Activated gamma-delta T cell treated with Interleukin-2 at 50 U/mL for 16 hours (primary cell): ENCODE measurements around the gene MYL9.

Source experiments
- DNase-seq: peaks from one replicate; pipeline ENCODE4 v3.0.0-alpha.2; 2020

Gene MYL9

GRCh38 chr20:36526521-36527011 is 14.8 kb upstream of the MYL9 start:
- DNase-seq, result no peak

- DNase-seq, result no peak
Observed at GRCh38 chr20:36527331-36528125, 13.8 kb upstream of the MYL9 start.

- no peak for DNase-seq
Observed at GRCh38 chr20:36528176-36528874, 13.0 kb upstream of the MYL9 start.

- DNase-seq, result no peak
Observed at GRCh38 chr20:36528875-36529417, 12.4 kb upstream of the MYL9 start.

GRCh38 chr20:36532388-36532787 is 8.9 kb upstream of the MYL9 start:
- no peak for DNase-seq

GRCh38 chr20:36532822-36533221 is 8.5 kb upstream of the MYL9 start:
- no peak for DNase-seq

GRCh38 chr20:36538026-36538722 is 3.1 kb upstream of the MYL9 start:
- no peak for DNase-seq

- no peak for DNase-seq
Observed at GRCh38 chr20:36540551-36541211, 638 bp upstream of the MYL9 start.

DNA sequence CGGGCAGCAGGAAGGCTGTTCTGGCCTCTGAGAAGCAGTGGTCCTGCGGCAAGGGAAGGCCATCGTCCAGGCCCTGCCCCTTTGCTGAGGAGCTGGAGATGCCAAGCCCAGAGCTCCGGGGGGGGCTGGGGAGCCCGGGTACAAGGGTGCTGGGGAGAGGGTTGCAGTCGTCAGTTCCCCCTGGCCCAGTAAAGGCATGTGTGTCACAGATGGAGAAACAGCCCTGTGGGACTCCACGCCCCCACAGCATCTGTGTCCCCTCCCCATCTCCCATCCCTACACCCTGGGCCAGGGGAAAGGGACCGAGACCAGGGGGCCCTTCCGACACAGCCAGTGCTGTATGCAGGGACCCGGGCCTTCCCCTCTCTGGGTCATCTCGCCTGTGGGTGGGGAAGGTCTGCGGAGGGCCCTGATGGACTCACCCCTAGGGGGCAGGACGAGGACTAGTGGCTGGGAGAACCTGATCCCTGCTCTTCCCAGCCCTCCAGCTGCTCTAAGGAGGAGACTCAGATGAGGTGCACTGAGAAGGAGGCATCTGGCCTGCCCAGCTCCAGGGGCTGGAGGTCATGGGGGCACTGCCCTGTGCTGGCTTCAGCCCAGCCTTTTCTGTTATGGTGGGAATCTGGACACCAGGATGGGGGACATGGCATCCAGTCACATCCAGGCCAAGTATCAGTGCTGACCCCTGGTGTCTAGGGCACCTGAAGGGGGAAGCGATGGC is 609 bp downstream of the MYL9 start:
- no peak for DNase-seq

GRCh38 chr20:36542516-36543183 is 1.3 kb downstream of the MYL9 start:
- no peak for DNase-seq

- no peak for DNase-seq
Observed at GRCh38 chr20:36543184-36544133, 2.1 kb downstream of the MYL9 start.

GRCh38 chr20:36544134-36545018 is 3.1 kb downstream of the MYL9 start:
- no peak for DNase-seq

DNA sequence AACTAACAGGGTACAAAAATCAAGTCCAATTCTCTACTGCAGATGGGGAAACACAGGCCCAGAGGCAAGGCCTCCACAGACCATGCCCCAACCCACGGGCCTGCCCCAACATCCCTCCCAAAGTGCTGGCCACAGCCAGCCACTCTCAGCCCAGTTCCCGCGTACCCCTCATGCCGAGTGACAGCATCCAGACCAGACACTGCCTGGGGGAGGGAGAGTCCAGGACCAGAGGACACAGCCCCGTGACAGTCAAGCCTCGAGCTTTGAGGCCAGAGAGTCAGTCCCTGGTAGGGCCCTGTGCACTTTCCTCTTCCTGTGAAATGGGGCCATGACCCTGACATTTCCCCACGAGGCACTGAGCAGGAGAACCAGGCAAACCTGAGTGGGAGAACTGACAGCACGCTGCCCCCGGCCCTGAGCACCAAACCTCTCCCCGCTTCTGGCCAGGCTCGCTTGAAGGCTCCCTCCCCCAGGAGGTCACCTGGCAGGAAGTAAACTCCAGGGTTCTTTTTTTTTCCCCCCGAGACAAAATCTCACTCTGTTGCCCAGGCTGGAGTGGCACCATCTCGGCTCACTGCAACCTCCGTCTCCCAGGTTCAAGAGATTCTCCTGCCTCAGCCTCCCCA is 4.9 kb downstream of the MYL9 start:
- DNase-seq, result no peak

DNA sequence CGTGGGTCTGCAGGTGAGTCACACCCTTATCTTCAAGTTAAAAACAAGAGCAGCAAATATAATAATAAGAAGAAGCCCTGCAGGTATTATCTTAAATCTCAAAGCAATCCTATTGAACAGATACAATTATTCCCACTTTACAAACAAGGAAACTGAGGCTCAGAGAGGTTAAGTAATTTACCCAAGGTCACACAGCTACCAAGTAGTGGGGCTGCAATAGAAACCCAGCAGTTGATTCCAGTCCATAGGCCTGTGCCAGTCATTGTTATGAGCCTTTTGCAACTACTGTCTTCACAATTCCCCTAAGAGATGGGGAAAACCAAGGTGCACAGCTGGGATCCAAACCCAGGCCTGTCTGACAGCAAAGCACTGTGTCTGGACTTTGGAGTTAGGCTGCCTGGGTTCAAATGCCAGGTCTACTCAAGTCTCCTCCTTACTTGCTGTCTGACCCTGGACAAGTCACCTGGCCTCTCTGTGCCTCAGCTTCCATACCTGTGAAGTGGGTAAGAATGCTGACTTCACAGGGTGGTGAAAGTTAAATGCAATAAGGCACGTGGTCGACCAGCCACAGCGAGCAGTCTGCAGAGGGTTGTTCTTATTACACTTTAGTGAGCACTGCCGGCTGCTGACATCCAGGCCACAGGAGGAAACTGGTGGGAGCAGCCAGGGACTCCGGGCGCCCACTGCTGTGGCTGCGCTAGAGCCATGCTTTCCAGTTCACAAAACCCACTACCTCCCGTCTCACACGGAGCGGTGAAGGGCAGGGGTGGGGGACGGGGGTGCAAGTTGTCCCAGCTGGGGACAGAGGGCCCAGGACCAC is 6.1 kb downstream of the MYL9 start:
- DNase-seq, result no peak

DNA sequence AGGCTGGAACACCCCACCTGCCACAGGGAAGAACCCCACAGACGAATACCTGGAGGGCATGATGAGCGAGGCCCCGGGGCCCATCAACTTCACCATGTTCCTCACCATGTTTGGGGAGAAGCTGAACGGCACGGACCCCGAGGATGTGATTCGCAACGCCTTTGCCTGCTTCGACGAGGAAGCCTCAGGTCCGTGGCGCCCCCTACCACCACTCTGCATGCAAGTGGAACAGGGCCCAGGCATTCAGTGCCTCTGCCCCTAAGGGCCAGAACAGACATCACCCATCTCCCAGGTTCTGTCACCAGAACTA is 6.6 kb downstream of the MYL9 start:
- DNase-seq, result no peak

- DNase-seq, result no peak
Observed at GRCh38 chr20:36548704-36549627, 7.6 kb downstream of the MYL9 start.

GRCh38 chr20:36549628-36549941 is 8.3 kb downstream of the MYL9 start:
- DNase-seq, result no peak
